ENCODE results near the gene GPATCH4. TPM values are rescaled to one million over a fixed set of nuclear protein-coding genes. Genes with fewer than 3 reads are reported as not detected.
"Not testable (repeated sequence)": the region's sequence is repeated elsewhere in the genome, so short reads cannot be mapped to it uniquely, and the experiment has no call there.

Gene GPATCH4
- total RNA-seq, 1 experiment from 2014 or later = 26.2 TPM

GRCh38 chr1:156608981-156609380 is 7.7 kb upstream of the GPATCH4 start:
- no peak overlapping the region for H3K9ac ChIP-seq (ENCODE audit: low read length)
- no peaks in the 10 kb centered on the region for H3K79me2 ChIP-seq (ENCODE audit: low read length)
- peak; percentile 86 for DNase-seq
- H3K9me2 ChIP-seq (replicated peaks; ENCODE audit: insufficient read depth, low read length) = no peaks in the 10 kb centered on the region
- no peak overlapping the region for H3K4me2 ChIP-seq (ENCODE audit: low read depth, low read length, poor library complexity, severe bottlenecking)
- no peak overlapping the region for H3K4me3 ChIP-seq (ENCODE audit: low read length)
- peaks cover 21% of the 10 kb centered on the region for H3K4me1 ChIP-seq (ENCODE audit: low read length)
- no peaks in the 10 kb centered on the region for H4K20me1 ChIP-seq (ENCODE audit: insufficient read depth, low read depth, low read length)
- no peaks in the 10 kb centered on the region for H3K36me3 ChIP-seq (ENCODE audit: insufficient read depth, low read length)
- no peak overlapping the region for H2AFZ ChIP-seq (ENCODE audit: low read length)
- no peaks in the 10 kb centered on the region for H3K9me3 ChIP-seq (ENCODE audit: low read length)
- H3K27ac ChIP-seq (ENCODE audit: low read length) = no peak overlapping the region
- H3K27me3 ChIP-seq (ENCODE audit: low read length) = no peaks in the 10 kb centered on the region

DNA sequence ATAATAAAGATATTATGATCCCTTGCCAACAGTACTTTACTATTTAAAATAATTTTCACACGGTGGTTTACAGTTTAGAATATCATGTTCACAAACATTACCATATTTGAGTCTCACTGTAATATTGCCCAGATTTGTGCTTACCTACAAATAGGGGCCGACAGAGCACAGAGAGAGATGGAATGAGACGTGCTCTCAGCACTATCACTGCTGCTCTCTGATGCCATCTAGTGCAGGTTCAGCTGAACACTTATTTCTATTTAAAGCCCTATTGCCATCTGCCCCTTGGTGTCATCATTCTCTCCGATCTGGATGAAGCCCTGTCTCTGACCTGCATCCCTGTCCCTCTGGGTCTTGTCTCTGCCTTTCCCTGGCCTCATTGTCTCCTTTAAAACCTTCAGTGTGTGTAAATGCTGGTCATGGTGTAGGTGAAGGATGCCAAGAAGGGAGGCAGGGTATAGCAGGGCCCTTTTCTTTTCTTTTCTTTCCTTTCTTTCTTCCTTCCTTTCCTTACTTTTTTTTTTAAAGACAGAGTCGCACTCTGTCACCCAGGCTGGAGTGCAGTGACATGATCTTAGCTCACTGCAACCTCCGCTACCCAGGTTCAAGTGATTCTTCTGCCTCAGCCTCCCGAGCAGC is 6.9 kb upstream of the GPATCH4 start:
- DNase-seq = peak; percentile 92
- peak overlapping the region; percentile 33 for H3K4me2 ChIP-seq (ENCODE audit: low read depth, low read length, poor library complexity, severe bottlenecking)
- no peak overlapping the region for H2AFZ ChIP-seq (ENCODE audit: low read length)
- H3K9me3 ChIP-seq (ENCODE audit: low read length) = no peaks in the 10 kb centered on the region
- H3K9me2 ChIP-seq (replicated peaks; ENCODE audit: insufficient read depth, low read length) = no peaks in the 10 kb centered on the region
- no peaks in the 10 kb centered on the region for H3K27me3 ChIP-seq (ENCODE audit: low read length)
- H3K36me3 ChIP-seq (ENCODE audit: insufficient read depth, low read length) = no peaks in the 10 kb centered on the region
- peaks cover 21% of the 10 kb centered on the region for H3K4me1 ChIP-seq (ENCODE audit: low read length)
- no peaks in the 10 kb centered on the region for H3K79me2 ChIP-seq (ENCODE audit: low read length)
- peak overlapping the region; percentile 26; the same call in 1 of the 2 replicates for H3K27ac ChIP-seq (ENCODE audit: low read length)
- H4K20me1 ChIP-seq (ENCODE audit: insufficient read depth, low read depth, low read length) = no peaks in the 10 kb centered on the region
- H3K9ac ChIP-seq (ENCODE audit: low read length) = no peak overlapping the region; the same call in none of the 2 replicates
- no peak overlapping the region for H3K4me3 ChIP-seq (ENCODE audit: low read length)

- Histone ChIP-seq H3K4me2 (ENCODE audit: low read depth, low read length, poor library complexity, severe bottlenecking) (peak overlapping the region; percentile 33), H3K4me1 (ENCODE audit: low read length) (peaks cover 27% of the 10 kb centered on the region), H3K9ac (ENCODE audit: low read length) (peak overlapping the region; percentile 20; the same call in 1 of the 2 replicates), H3K27ac (ENCODE audit: low read length) (peak overlapping the region; percentile 26)
- not testable (repeated sequence) for H3K79me2 ChIP-seq (ENCODE audit: low read length); H4K20me1 ChIP-seq (ENCODE audit: insufficient read depth, low read depth, low read length); H3K36me3 ChIP-seq (ENCODE audit: insufficient read depth, low read length); H3K4me3 ChIP-seq (ENCODE audit: low read length); H2AFZ ChIP-seq (ENCODE audit: low read length); H3K9me3 ChIP-seq (ENCODE audit: low read length); H3K9me2 ChIP-seq (replicated peaks; ENCODE audit: insufficient read depth, low read length); H3K27me3 ChIP-seq (ENCODE audit: low read length)
- peak; percentile 79 for DNase-seq
Measured at GRCh38 chr1:156607344-156607743, 6.1 kb upstream of the GPATCH4 start.

DNA sequence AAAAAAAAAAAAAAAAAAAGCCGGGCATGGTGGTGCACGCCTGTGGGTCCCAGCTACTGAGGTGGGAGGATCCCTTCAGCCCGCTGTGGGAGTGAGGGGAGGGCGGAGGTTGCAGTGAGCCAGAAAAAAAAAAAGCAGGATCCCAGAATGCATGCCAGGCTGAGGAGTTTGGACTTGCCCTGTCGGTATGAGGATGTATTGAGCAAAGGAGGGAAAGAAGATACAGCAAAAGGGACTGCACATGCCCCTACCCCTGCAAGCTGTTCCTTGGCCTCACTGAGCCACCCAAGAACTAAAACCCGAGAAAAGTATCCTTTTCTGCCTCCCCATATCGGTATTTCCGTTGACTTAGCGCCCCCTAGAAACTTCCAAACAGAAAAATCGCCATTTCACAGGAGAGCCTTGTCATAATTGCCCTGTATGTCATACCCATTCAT is 1.3 kb upstream of the GPATCH4 start:
- H3K4me1 ChIP-seq (ENCODE audit: low read length) = peaks cover 42% of the 10 kb centered on the region
- no peaks in the 10 kb centered on the region for H3K27me3 ChIP-seq (ENCODE audit: low read length)
- H3K9ac ChIP-seq (ENCODE audit: low read length) = peak overlapping the region; percentile 92
- H3K9me3 ChIP-seq (ENCODE audit: low read length) = no peaks in the 10 kb centered on the region
- H4K20me1 ChIP-seq (ENCODE audit: insufficient read depth, low read depth, low read length) = no peaks in the 10 kb centered on the region
- DNase-seq = peak; percentile 80
- peak overlapping the region; percentile 100; the same call in 1 of the 2 replicates for H3K4me3 ChIP-seq (ENCODE audit: low read length)
- 0 out of 2 replicates have a peak overlapping the region, but pooled peaks have one; percentile 43 for H2AFZ ChIP-seq (ENCODE audit: low read length)
- peaks cover 14% of the 10 kb centered on the region for H3K36me3 ChIP-seq (ENCODE audit: insufficient read depth, low read length)
- H3K9me2 ChIP-seq (replicated peaks; ENCODE audit: insufficient read depth, low read length) = no peaks in the 10 kb centered on the region
- H3K4me2 ChIP-seq (ENCODE audit: low read depth, low read length, poor library complexity, severe bottlenecking) = peak overlapping the region; percentile 97
- peaks cover 35% of the 10 kb centered on the region for H3K79me2 ChIP-seq (ENCODE audit: low read length)
- H3K27ac ChIP-seq (ENCODE audit: low read length) = 0 out of 2 replicates have a peak overlapping the region, but pooled peaks have one; percentile 74

DNA sequence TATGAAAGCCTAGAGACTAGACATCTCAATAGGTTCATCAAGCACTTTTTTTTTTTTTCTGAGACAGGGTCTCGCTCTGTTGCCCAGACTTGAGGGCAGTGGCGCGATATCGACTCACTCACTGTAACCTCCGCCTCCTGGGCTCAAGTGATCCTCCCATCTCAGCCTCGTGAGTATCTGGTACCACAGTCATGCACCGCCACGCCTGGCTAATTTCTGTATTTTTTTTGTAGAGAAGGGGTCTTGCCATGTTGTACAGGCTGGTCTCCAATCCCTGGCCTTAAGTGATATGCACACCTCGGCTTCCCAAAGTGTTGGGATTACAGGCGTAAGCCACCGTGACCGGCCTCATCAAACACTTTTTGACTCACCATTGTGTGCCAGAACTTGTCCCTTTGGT is 613 bp upstream of the GPATCH4 start:
- H3K4me3 ChIP-seq (ENCODE audit: low read length) = peak overlapping the region; percentile 100
- H2AFZ ChIP-seq (ENCODE audit: low read length) = peak overlapping the region; percentile 95
- peak; percentile 75 for DNase-seq
- peaks cover 35% of the 10 kb centered on the region for H3K79me2 ChIP-seq (ENCODE audit: low read length)
- no peaks in the 10 kb centered on the region for H3K27me3 ChIP-seq (ENCODE audit: low read length)
- peak overlapping the region; percentile 74 for H3K27ac ChIP-seq (ENCODE audit: low read length)
- no peaks in the 10 kb centered on the region for H3K9me2 ChIP-seq (replicated peaks; ENCODE audit: insufficient read depth, low read length)
- no peaks in the 10 kb centered on the region for H3K9me3 ChIP-seq (ENCODE audit: low read length)
- peaks cover 35% of the 10 kb centered on the region for H3K4me1 ChIP-seq (ENCODE audit: low read length)
- H3K36me3 ChIP-seq (ENCODE audit: insufficient read depth, low read length) = peaks cover 20% of the 10 kb centered on the region
- peak overlapping the region; percentile 92 for H3K9ac ChIP-seq (ENCODE audit: low read length)
- H3K4me2 ChIP-seq (ENCODE audit: low read depth, low read length, poor library complexity, severe bottlenecking) = peak overlapping the region; percentile 97
- no peaks in the 10 kb centered on the region for H4K20me1 ChIP-seq (ENCODE audit: insufficient read depth, low read depth, low read length)

GRCh38 chr1:156600733-156601121 is 552 bp downstream of the GPATCH4 start:
- Histone ChIP-seq H4K20me1 (ENCODE audit: insufficient read depth, low read depth, low read length) (no peaks in the 10 kb centered on the region), H2AFZ (ENCODE audit: low read length) (no peak overlapping the region), H3K27ac (ENCODE audit: low read length) (peak overlapping the region; percentile 74), H3K27me3 (ENCODE audit: low read length) (no peaks in the 10 kb centered on the region), H3K9me2 (replicated peaks; ENCODE audit: insufficient read depth, low read length) (no peaks in the 10 kb centered on the region), H3K79me2 (ENCODE audit: low read length) (peaks cover 35% of the 10 kb centered on the region), H3K4me2 (ENCODE audit: low read depth, low read length, poor library complexity, severe bottlenecking) (peak overlapping the region; percentile 97), H3K9ac (ENCODE audit: low read length) (peak overlapping the region; percentile 92), H3K4me1 (ENCODE audit: low read length) (peaks cover 32% of the 10 kb centered on the region), H3K4me3 (ENCODE audit: low read length) (peak overlapping the region; percentile 100), H3K9me3 (ENCODE audit: low read length) (no peaks in the 10 kb centered on the region), H3K36me3 (ENCODE audit: insufficient read depth, low read length) (peaks cover 32% of the 10 kb centered on the region)
- DNase-seq = peak; percentile 62

DNA sequence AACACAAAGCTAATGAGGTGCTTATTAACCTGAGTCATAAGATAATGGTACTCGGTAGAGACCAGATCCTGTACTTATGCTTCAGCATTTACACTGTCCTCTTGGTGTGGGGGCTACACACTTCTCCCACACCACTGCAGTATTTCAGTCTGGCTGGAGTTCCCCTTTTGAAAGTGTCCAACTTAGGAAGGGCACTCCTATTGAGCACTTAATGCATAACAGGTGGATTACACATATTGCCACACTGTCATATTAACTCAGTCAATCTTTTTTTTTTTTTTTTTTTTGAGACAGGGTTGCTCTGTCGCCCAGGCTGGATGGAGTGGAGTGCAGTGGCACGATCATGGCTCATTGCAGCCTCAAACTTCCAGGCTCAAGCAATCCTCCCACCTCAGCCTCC is 1.5 kb downstream of the GPATCH4 start:
- Histone ChIP-seq H3K4me1 (ENCODE audit: low read length) (peaks cover 32% of the 10 kb centered on the region), H3K9me3 (ENCODE audit: low read length) (no peaks in the 10 kb centered on the region), H3K27ac (ENCODE audit: low read length) (peak overlapping the region; percentile 74), H3K4me2 (ENCODE audit: low read depth, low read length, poor library complexity, severe bottlenecking) (peak overlapping the region; percentile 97), H3K79me2 (ENCODE audit: low read length) (peaks cover 35% of the 10 kb centered on the region), H3K4me3 (ENCODE audit: low read length) (peak overlapping the region; percentile 100), H4K20me1 (ENCODE audit: insufficient read depth, low read depth, low read length) (no peaks in the 10 kb centered on the region), H3K36me3 (ENCODE audit: insufficient read depth, low read length) (peaks cover 35% of the 10 kb centered on the region), H3K27me3 (ENCODE audit: low read length) (no peaks in the 10 kb centered on the region), H3K9ac (ENCODE audit: low read length) (peak overlapping the region; percentile 92), H2AFZ (ENCODE audit: low read length) (no peak overlapping the region), H3K9me2 (replicated peaks; ENCODE audit: insufficient read depth, low read length) (no peaks in the 10 kb centered on the region)
- DNase-seq = peak; percentile 86

DNA sequence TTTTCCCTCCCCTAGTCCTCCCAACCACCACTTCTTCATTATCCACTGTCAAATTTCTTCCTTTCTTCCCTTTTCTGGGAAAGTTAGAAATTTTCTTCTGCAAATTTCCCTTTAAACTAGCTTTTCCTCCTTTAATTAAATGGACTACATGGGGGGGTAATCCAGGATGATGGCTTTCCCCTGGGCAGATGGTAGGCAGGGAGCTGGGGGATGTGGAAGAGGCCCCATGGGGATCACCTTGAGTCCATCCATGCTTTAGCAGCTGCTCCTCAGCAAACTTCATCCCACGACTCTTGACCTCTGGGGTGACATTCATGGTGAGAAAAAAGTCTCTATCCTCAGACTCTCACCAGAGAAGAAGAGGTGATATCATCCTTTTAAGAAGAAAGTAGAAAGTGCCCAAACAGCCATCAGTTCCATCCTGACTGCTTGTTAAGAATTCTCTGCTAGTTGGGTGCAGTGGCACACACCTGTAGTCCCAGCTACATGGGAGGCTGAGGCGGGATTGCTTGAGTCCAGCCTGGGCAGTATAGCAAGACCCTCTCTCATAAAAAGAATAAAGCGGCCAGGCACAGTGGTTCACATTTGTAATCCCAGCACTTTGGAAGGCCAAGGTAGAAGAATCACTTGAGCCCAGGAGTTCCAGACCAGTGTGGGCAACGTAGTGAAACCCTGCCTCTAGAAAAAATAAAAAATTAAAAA is 2.4 kb downstream of the GPATCH4 start:
- Histone ChIP-seq H3K27me3 (ENCODE audit: low read length) (no peaks in the 10 kb centered on the region), H4K20me1 (ENCODE audit: insufficient read depth, low read depth, low read length) (no peaks in the 10 kb centered on the region), H3K4me2 (ENCODE audit: low read depth, low read length, poor library complexity, severe bottlenecking) (peak overlapping the region; percentile 97), H3K36me3 (ENCODE audit: insufficient read depth, low read length) (peaks cover 42% of the 10 kb centered on the region), H2AFZ (ENCODE audit: low read length) (no peak overlapping the region), H3K9ac (ENCODE audit: low read length) (no peak overlapping the region), H3K27ac (ENCODE audit: low read length) (peak overlapping the region; percentile 74; the same call in 1 of the 2 replicates), H3K9me2 (replicated peaks; ENCODE audit: insufficient read depth, low read length) (no peaks in the 10 kb centered on the region), H3K9me3 (ENCODE audit: low read length) (no peaks in the 10 kb centered on the region), H3K79me2 (ENCODE audit: low read length) (peaks cover 35% of the 10 kb centered on the region), H3K4me3 (ENCODE audit: low read length) (no peak overlapping the region; the same call in 1 of the 2 replicates), H3K4me1 (ENCODE audit: low read length) (peaks cover 33% of the 10 kb centered on the region)
- DNase-seq = no peak

Measured in Karpas-422 (cell line).